GM23338 (cell line): ENCODE results near the gene GPRIN1. TPM values are rescaled to one million over a fixed set of nuclear protein-coding genes. Genes with fewer than 3 reads are reported as not detected.

ENCODE experiments used
- ATAC-seq: fragments of 200-7000 bp; cut with Tn5 transposase; 3 replicates; pipeline ENCODE4 v1.9.1; 2020
- DNase-seq: peaks from one replicate; pipeline ENCODE4 v3.0.0-alpha.2; 2015; ENCODE audit warnings: low spot score
- H2AFZ ChIP-seq: fragments of 200-600 bp; sonication (generic); 2 replicates; pipeline ENCODE4 v1.8.0; 2016; ENCODE audit warnings: antibody characterized with exemption, mild to moderate bottlenecking, moderate library complexity
- H3F3A ChIP-seq: fragments of 200-600 bp; sonication (generic); replicated peaks from 2 replicates; pipeline ENCODE4 v1.8.0; 2017; ENCODE audit warnings: antibody characterized with exemption, mixed run types, low read depth
- H3K27ac ChIP-seq: fragments of 200-600 bp; sonication (generic); 2 replicates; pipeline ENCODE4 v1.6.1; 2016; ENCODE audit warnings: low read depth
- H3K27me3 ChIP-seq: fragments of 200-600 bp; sonication (generic); 2 replicates; pipeline ENCODE4 v1.8.0; 2016; ENCODE audit warnings: mild to moderate bottlenecking, mixed run types, moderate library complexity; ENCODE audit not compliant: insufficient read depth
- H3K36me3 ChIP-seq: fragments of 200-600 bp; sonication (generic); 2 replicates; pipeline ENCODE4 v1.8.0; 2016; ENCODE audit warnings: mild to moderate bottlenecking; ENCODE audit not compliant: insufficient read depth
- H3K4me1 ChIP-seq: fragments of 200-600 bp; sonication (generic); 2 replicates; pipeline ENCODE4 v1.8.0; 2016; ENCODE audit warnings: mild to moderate bottlenecking, moderate library complexity; ENCODE audit not compliant: insufficient read depth
- H3K4me2 ChIP-seq: fragments of 200-600 bp; sonication (generic); 2 replicates; pipeline ENCODE4 v1.7.1; 2017; ENCODE audit warnings: mixed run types
- H3K4me3 ChIP-seq: fragments of 200-600 bp; sonication (generic); 2 replicates; pipeline ENCODE4 v1.6.1; 2016; ENCODE audit warnings: mixed run types
- H3K79me2 ChIP-seq: fragments of 200-600 bp; sonication (generic); replicated peaks from 2 replicates; pipeline ENCODE4 v1.8.0; 2017; ENCODE audit warnings: mild to moderate bottlenecking; ENCODE audit not compliant: insufficient read depth
- H3K9me2 ChIP-seq: fragments of 200-600 bp; sonication (generic); 2 replicates; pipeline ENCODE4 v1.8.0; 2017; ENCODE audit not compliant: insufficient read depth
- H4K20me1 ChIP-seq: fragments of 200-600 bp; sonication (generic); replicated peaks from 2 replicates; pipeline ENCODE4 v1.8.0; 2017; ENCODE audit warnings: mild to moderate bottlenecking; ENCODE audit not compliant: insufficient read depth
- H3K27ac Mint-ChIP-seq: 2 replicates; pipeline ENCODE4 v1.8.0; 2020; ENCODE audit warnings: inconsistent platforms, mild to moderate bottlenecking, moderate library complexity, mixed read lengths
- H3K27me3 Mint-ChIP-seq: 3 replicates; pipeline ENCODE4 v1.8.0; 2022; ENCODE audit warnings: low read depth, mild to moderate bottlenecking, moderate library complexity, mixed read lengths, inconsistent platforms; ENCODE audit not compliant: insufficient read depth, poor library complexity
- H3K36me3 Mint-ChIP-seq: 3 replicates; pipeline ENCODE4 v1.8.0; 2021; ENCODE audit warnings: low read depth, mild to moderate bottlenecking, inconsistent platforms, moderate library complexity, mixed read lengths
- H3K4me1 Mint-ChIP-seq: 3 replicates; pipeline ENCODE4 v1.8.0; 2020; ENCODE audit warnings: mild to moderate bottlenecking, inconsistent platforms, mixed read lengths
- H3K4me3 Mint-ChIP-seq: 3 replicates; pipeline ENCODE4 v1.8.0; 2021; ENCODE audit warnings: moderate library complexity, mild to moderate bottlenecking, inconsistent platforms, mixed read lengths
- H3K9me3 Mint-ChIP-seq: 3 replicates; pipeline ENCODE4 v1.8.0; 2020; ENCODE audit warnings: moderate library complexity, mild to moderate bottlenecking, inconsistent platforms, mixed read lengths
- CREB1 ChIP-seq: fragments of 250-450 bp; sonication (Bioruptor Pico); IDR thresholded peaks from 2 replicates; pipeline ENCODE4 v1.5.0; 2020; ENCODE audit warnings: low read depth, mild to moderate bottlenecking, moderate library complexity
- EZH2 ChIP-seq: fragments of 200-600 bp; sonication (generic); IDR thresholded peaks from one replicate; pipeline ENCODE4 v1.8.0; 2017; ENCODE audit warnings: antibody characterized with exemption, mild to moderate bottlenecking, low read depth; ENCODE audit not compliant: unreplicated experiment
- EZH2phosphoT487 ChIP-seq: fragments of 200-600 bp; sonication (generic); IDR thresholded peaks from one replicate; pipeline ENCODE4 v1.8.1; 2018; ENCODE audit warnings: antibody characterized with exemption; ENCODE audit not compliant: unreplicated experiment
- NANOG ChIP-seq: IDR thresholded peaks from 2 replicates; pipeline ENCODE4 v1.6.1; 2016; ENCODE audit warnings: antibody characterized with exemption, borderline replicate concordance
- POLR2AphosphoS5 ChIP-seq: IDR thresholded peaks from 2 replicates; pipeline ENCODE4 v1.6.1; 2016; ENCODE audit warnings: antibody characterized with exemption, low read depth
- ZNF114 ChIP-seq: fragments of 250-450 bp; sonication (Bioruptor Pico); IDR thresholded peaks from 2 replicates; pipeline ENCODE4 v1.5.0; 2020; ENCODE audit warnings: mild to moderate bottlenecking, moderate library complexity
- polyA plus RNA-seq: library from polyadenylated mRNA; unstranded; fragments of >200 nt; fragmentation: Nextera tagmentation; extraction: Ambion mirVana; gene quantifications from 2 replicates; pipeline ENCODE4 v1.2.1, GENCODE V29; 2016
- total RNA-seq: library from RNA; depleted of rRNA; stranded (reverse); fragments of >200 nt; shearing (Covaris generic); gene quantifications from 2 replicates; pipeline ENCODE4 v1.2.3, GENCODE V29; 2014
- TF ChIP-seq, protein P1 (sequence below): IDR thresholded peaks from one replicate; pipeline ENCODE4 v1.6.1; 2018; ENCODE audit warnings: antibody characterized with exemption; ENCODE audit not compliant: unreplicated experiment
- TF ChIP-seq, protein P2 (sequence below): fragments of 250-450 bp; sonication (Bioruptor Pico); IDR thresholded peaks from 2 replicates; pipeline ENCODE4 v1.5.0; 2020; ENCODE audit warnings: mild to moderate bottlenecking, moderate library complexity

The GPRIN1 gene
- total and polyA plus RNA-seq, 2 experiments from 2014 or later: 3.8 to 14.6 TPM

DNA sequence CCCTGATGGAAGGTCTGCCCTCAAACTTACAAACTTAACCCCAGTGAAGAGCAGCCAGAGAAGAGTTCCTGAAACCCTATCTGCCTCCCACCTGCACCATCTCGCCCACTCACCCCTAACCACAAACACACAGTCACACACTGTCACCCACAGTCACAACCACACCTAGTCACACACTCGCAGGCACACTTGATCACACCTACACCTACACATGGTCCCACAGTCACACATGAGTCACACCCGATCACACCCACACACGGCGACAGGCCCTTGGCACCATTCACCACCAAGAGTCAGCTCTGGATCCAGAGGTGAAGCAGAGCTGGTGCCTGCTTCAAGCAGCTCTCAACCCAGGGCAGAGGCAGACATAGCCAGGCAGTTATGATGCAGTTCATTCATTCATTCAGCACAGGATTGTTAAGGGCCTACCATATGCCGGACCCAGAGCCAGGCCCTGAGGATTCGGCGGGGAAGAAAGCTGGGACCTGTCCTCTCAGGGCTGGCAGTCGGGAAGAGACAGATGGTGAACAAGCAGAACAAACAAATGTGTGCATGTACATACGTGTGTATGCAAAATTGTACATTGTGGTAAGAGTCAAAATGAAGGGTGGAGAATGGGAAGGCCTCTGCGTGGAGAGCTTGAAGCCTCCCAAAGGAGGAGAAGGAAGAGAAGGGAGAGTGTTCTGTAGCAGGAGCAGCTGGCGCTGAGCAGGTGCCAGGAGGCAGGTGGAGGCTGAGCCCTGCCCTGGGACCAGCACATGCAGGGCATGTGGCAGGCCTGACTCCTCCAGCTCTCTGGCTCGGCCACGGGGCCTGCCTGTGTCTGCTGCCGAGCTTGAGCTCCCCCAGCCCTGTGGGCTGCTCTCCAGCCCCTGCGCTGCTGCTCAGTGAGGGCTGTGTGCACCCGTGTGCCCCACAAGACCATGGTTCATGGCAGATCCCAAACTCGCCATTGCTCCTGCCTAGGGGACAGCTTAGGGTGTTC is 43.7 kb upstream of the GPRIN1 start:
- H3K36me3 Mint-ChIP-seq: peaks cover 8% of the 10 kb centered on the region; the same call in 2 of the 3 replicates
- 0 out of 2 replicates have a peak, but pooled peaks cover 5% of the 10 kb centered on the region for H3F3A ChIP-seq
- H3K36me3 ChIP-seq: no peaks in the 10 kb centered on the region
- no peak overlapping the region for H3K27ac Mint-ChIP-seq
- no peaks in the 10 kb centered on the region for H3K27me3 ChIP-seq
- H3K4me3 ChIP-seq: no peak overlapping the region
- ATAC-seq (no peak), DNase-seq (no peak)
- H3K4me3 Mint-ChIP-seq: no peak overlapping the region
- TF ChIP-seq, protein P1, sequence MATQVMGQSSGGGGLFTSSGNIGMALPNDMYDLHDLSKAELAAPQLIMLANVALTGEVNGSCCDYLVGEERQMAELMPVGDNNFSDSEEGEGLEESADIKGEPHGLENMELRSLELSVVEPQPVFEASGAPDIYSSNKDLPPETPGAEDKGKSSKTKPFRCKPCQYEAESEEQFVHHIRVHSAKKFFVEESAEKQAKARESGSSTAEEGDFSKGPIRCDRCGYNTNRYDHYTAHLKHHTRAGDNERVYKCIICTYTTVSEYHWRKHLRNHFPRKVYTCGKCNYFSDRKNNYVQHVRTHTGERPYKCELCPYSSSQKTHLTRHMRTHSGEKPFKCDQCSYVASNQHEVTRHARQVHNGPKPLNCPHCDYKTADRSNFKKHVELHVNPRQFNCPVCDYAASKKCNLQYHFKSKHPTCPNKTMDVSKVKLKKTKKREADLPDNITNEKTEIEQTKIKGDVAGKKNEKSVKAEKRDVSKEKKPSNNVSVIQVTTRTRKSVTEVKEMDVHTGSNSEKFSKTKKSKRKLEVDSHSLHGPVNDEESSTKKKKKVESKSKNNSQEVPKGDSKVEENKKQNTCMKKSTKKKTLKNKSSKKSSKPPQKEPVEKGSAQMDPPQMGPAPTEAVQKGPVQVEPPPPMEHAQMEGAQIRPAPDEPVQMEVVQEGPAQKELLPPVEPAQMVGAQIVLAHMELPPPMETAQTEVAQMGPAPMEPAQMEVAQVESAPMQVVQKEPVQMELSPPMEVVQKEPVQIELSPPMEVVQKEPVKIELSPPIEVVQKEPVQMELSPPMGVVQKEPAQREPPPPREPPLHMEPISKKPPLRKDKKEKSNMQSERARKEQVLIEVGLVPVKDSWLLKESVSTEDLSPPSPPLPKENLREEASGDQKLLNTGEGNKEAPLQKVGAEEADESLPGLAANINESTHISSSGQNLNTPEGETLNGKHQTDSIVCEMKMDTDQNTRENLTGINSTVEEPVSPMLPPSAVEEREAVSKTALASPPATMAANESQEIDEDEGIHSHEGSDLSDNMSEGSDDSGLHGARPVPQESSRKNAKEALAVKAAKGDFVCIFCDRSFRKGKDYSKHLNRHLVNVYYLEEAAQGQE: no peak
- no peaks in the 10 kb centered on the region for H4K20me1 ChIP-seq
- no peak overlapping the region for H2AFZ ChIP-seq
- no peak overlapping the region for H3K4me2 ChIP-seq
- peaks cover 30% of the 10 kb centered on the region for H3K79me2 ChIP-seq
- H3K27me3 Mint-ChIP-seq: peaks cover 5% of the 10 kb centered on the region
- H3K9me3 Mint-ChIP-seq: no peaks in the 10 kb centered on the region
- peaks cover 4% of the 10 kb centered on the region; the same call in 1 of the 2 replicates for H3K4me1 ChIP-seq
- no peaks in the 10 kb centered on the region; the same call in 1 of the 2 replicates for H3K9me2 ChIP-seq
- H3K27ac ChIP-seq: no peak overlapping the region
- H3K4me1 Mint-ChIP-seq: peaks cover 31% of the 10 kb centered on the region

DNA sequence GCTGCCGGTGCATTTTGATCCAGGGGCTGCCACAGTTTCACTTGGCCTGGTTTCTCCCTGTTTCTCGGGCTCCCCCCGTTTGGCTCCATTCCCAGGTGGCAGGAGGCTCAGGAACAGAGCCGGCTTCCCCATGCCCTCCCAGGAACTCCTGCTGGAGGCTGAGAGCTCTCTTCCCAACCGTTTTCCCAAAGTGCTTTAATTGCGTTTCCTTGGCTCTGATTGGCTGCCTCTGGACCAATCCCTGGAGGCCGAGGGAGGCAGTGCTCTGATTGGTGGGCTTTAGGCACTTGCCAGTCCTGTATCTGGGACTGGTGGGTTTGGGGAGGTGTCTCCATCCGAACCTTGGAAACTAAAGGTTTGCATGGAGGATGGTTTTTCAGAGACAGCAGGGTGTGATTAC is 42.2 kb upstream of the GPRIN1 start:
- no peak overlapping the region for H3K4me3 ChIP-seq
- H3K79me2 ChIP-seq: peaks cover 35% of the 10 kb centered on the region
- H4K20me1 ChIP-seq: no peaks in the 10 kb centered on the region
- no peaks in the 10 kb centered on the region for H3F3A ChIP-seq
- ATAC-seq (no peak; the same call in 2 of the 3 replicates), DNase-seq (peak; percentile 59)
- no peak overlapping the region for H3K27ac ChIP-seq
- peaks cover 33% of the 10 kb centered on the region for H3K4me1 Mint-ChIP-seq
- H3K4me1 ChIP-seq: peaks cover 10% of the 10 kb centered on the region; the same call in 1 of the 2 replicates
- H3K27ac Mint-ChIP-seq: no peak overlapping the region
- no peaks in the 10 kb centered on the region for H3K36me3 ChIP-seq
- no peak overlapping the region for H3K4me3 Mint-ChIP-seq
- no peaks in the 10 kb centered on the region for H3K9me3 Mint-ChIP-seq
- peaks cover 5% of the 10 kb centered on the region for H3K27me3 Mint-ChIP-seq
- H3K27me3 ChIP-seq: no peaks in the 10 kb centered on the region
- no peak overlapping the region for H2AFZ ChIP-seq
- H3K4me2 ChIP-seq: no peak overlapping the region
- H3K9me2 ChIP-seq: no peaks in the 10 kb centered on the region; the same call in 1 of the 2 replicates
- H3K36me3 Mint-ChIP-seq: peaks cover 8% of the 10 kb centered on the region; the same call in 2 of the 3 replicates
- no peak for TF ChIP-seq EZH2
- TF ChIP-seq CREB1 (CRISPR knock-in tag): no peak
- no peak for TF ChIP-seq POLR2AphosphoS5
- no peak for TF ChIP-seq ZNF114 (CRISPR knock-in tag)
- TF ChIP-seq NANOG: no peak
- no peak for TF ChIP-seq EZH2phosphoT487
- TF ChIP-seq, protein P2, sequence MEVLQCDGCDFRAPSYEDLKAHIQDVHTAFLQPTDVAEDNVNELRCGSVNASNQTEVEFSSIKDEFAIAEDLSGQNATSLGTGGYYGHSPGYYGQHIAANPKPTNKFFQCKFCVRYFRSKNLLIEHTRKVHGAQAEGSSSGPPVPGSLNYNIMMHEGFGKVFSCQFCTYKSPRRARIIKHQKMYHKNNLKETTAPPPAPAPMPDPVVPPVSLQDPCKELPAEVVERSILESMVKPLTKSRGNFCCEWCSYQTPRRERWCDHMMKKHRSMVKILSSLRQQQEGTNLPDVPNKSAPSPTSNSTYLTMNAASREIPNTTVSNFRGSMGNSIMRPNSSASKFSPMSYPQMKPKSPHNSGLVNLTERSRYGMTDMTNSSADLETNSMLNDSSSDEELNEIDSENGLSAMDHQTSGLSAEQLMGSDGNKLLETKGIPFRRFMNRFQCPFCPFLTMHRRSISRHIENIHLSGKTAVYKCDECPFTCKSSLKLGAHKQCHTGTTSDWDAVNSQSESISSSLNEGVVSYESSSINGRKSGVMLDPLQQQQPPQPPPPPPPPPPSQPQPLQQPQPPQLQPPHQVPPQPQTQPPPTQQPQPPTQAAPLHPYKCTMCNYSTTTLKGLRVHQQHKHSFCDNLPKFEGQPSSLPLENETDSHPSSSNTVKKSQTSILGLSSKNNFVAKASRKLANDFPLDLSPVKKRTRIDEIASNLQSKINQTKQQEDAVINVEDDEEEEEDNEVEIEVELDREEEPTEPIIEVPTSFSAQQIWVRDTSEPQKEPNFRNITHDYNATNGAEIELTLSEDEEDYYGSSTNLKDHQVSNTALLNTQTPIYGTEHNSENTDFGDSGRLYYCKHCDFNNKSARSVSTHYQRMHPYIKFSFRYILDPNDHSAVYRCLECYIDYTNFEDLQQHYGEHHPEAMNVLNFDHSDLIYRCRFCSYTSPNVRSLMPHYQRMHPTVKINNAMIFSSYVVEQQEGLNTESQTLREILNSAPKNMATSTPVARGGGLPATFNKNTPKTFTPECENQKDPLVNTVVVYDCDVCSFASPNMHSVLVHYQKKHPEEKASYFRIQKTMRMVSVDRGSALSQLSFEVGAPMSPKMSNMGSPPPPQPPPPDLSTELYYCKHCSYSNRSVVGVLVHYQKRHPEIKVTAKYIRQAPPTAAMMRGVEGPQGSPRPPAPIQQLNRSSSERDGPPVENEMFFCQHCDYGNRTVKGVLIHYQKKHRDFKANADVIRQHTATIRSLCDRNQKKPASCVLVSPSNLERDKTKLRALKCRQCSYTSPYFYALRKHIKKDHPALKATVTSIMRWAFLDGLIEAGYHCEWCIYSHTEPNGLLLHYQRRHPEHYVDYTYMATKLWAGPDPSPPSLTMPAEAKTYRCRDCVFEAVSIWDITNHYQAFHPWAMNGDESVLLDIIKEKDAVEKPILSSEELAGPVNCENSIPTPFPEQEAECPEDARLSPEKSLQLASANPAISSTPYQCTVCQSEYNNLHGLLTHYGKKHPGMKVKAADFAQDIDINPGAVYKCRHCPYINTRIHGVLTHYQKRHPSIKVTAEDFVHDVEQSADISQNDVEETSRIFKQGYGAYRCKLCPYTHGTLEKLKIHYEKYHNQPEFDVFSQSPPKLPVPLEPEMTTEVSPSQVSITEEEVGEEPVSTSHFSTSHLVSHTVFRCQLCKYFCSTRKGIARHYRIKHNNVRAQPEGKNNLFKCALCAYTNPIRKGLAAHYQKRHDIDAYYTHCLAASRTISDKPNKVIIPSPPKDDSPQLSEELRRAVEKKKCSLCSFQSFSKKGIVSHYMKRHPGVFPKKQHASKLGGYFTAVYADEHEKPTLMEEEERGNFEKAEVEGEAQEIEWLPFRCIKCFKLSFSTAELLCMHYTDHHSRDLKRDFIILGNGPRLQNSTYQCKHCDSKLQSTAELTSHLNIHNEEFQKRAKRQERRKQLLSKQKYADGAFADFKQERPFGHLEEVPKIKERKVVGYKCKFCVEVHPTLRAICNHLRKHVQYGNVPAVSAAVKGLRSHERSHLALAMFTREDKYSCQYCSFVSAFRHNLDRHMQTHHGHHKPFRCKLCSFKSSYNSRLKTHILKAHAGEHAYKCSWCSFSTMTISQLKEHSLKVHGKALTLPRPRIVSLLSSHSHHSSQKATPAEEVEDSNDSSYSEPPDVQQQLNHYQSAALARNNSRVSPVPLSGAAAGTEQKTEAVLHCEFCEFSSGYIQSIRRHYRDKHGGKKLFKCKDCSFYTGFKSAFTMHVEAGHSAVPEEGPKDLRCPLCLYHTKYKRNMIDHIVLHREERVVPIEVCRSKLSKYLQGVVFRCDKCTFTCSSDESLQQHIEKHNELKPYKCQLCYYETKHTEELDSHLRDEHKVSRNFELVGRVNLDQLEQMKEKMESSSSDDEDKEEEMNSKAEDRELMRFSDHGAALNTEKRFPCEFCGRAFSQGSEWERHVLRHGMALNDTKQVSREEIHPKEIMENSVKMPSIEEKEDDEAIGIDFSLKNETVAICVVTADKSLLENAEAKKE (CRISPR knock-in tag): no peak
